ENCODE measurements around the gene LSP1.
A peak's percentile ranks its signal among the peaks of the same experiment; 100 is the strongest.
"Not testable (repeated sequence)": the region's sequence is repeated elsewhere in the genome, so short reads cannot be mapped to it uniquely, and the experiment has no call there.

LSP1 gene

DNA sequence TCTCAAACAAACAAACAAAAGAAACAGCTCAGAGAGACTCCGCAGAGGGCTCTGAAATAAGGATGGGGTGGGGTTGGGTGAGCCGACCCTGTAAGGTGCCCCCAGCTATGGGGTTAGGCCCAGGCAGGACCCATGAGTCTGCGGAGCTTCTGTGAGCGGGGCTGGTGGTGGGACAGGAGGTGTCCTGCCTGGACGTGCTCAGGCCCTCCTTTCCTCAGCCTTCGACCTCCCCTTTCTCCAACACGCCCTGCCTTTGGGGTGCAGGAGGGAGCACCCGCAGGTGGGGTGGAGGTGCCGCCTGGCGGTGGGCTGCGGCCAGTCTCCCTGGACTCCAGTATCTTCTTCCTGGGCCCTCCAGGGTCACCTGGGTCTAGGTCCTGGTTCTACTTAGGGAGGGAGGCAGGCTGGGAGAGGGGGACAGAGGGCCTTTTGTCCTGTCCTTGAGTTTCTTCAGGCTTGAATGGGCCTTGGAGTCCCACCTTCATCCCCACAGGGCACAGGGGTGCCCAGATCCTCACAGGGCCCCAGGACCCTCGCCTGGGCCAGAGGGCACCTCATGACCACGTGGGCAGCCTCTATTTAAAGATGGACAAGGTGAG is 26.6 kb downstream of the LSP1 start:
- DNase-seq: peak; percentile 3

DNA sequence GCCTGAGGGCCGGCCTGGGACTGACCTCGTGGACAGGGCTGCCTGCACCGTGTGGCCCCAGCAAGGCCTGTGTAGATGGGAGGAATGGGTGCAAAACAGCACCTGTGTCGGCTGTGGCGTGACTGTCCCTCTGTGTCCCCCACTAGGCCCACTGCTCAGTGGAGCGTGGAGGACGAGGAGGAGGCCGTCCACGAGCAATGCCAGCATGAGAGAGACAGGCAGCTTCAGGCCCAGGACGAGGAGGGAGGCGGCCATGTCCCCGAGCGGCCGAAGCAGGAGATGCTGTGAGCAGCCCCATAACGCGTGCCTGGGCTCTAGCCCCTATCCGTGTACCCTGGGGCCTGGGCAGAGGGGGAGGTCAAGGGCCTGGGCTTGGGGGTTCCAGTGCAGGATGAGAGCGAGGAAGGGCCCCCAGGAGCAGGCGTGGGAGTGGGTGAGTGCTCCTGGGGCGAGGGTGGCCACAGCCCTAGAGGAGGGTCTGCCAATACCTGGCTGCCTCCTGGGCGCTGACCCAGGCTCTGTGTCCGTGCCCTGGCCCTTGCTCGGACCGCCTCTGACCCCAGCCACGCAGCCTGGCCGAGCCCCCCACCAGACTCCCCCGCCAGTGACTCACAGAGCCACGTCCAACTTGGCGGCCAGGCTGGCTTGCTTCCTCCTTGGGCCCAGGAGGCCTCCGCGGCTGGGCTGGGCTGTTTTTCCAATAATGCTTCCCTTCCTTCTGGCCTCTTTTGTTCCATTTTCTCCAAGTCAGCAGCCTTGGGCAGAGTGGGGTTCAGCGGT is 27.2 kb downstream of the LSP1 start:
- peak; percentile 2 for DNase-seq

DNA sequence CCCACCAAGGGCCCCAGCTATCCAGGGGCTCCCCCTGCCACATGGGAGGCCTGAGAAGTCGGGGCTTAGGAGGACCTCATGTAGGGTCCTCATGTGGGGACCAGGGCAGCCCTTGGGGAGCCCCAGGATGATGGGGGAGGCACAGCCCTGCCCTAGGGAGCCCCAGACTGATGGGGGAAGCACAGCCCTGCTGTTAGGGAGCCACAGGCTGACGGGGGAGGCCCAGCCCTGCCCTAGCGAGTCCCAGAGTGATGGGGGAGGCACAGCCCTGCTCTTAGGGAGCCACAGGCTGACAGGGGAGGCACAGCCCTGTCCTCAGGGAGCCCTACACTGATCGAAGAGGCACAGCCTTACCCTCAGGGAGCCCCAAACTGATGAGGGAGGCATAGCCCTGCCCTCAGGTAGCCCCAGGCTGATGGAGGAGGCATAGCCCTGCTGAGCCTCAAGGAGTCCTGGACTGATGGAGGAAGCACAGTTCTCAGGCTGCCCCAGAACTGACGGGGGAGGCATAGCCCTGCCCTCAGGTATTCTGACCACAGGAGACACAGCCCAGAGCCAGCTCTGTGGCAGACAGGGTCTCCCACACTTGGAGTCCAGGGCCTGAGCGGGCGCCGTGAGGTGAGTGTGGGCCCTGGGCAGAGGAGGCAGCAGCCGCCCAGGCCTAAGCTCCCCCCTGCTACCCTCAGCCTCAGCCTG is 28.0 kb downstream of the LSP1 start:
- peak; percentile 3 for DNase-seq

DNA sequence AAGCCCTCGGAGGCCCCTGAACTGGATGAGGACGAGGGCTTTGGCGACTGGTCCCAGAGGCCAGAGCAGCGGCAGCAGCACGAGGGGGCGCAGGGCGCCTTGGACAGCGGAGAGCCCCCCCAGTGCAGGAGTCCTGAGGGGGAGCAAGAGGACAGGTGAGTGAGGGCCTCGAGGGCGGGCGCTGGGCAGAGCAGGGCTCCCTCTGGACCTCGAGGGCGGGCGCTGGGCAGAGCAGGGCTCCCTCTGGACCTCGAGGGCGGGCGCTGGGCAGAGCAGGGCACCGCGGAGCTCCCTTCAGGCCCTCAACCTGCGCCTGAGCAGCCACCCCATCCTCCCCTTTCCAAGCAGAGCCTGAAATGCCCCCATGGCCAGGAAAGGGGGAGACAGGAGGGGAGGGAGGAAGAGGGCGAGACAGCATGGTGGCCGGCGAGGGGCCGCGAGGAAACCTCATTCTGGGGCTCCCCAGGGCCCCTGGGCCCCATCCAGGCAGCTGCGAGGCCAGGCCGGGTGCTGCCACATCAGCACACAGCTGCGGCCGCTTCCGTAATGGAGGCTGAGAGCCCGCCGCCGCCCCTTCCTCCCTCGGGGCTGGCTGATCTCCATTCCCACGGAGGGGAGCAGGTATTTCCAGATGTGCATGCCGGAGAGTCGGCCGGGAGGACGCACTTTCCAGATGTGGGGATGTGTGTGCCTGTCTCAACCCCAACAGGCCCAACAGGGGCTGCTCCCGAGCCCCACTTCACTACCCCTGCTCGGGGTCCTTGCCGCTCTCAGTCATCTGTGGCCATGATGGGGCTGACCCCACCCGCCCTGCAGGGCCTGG is 28.8 kb downstream of the LSP1 start:
- peak; percentile 6 for DNase-seq

DNA sequence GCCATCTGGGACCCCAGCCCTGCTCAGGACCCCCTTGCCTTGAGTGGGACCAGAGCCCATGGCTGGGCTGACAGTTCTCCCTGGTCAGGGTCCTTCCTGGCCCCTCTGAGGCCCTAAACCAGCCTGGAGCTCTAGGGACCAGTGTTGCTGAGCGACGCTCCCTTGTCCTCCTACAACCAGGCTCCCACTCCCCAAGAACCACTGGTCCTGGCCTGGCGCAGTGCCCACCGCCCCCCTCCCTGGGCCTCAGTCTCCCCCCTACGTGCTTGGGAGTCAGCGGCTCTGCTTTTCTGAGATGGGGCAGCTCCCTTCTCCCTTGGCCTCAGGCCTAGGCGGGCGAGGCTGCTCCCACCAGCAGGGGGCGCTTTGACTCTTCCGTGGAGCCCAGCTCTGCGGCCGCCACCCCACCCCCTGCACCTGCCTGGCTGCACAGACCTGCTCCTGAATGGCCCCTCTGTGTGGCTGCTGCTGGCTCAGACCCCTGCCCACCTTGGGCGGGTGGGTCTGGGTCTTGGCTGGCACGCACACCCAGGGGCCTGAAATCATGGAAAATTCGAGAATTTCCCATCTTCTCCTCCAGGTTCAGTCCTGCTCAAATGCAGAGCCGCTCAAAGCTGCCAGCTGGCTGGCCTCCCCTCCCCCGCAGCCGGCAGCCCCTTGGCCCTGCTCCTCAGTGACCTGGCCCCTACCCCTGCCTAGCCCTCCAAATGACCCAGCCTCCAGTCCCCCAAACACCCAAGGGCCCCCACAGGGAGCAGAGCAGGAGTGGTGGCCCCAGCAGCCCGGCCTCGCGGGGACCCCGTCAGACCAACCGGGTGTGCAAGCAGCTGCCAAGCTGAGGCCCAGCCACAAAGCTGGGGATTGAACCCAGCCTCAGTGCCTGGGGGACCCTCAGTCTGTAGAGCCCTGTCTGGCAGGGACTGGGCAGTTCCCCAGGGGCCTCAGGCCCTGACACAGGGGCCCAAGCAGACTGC is 29.7 kb downstream of the LSP1 start:
- DNase-seq: peak; percentile 80

DNA sequence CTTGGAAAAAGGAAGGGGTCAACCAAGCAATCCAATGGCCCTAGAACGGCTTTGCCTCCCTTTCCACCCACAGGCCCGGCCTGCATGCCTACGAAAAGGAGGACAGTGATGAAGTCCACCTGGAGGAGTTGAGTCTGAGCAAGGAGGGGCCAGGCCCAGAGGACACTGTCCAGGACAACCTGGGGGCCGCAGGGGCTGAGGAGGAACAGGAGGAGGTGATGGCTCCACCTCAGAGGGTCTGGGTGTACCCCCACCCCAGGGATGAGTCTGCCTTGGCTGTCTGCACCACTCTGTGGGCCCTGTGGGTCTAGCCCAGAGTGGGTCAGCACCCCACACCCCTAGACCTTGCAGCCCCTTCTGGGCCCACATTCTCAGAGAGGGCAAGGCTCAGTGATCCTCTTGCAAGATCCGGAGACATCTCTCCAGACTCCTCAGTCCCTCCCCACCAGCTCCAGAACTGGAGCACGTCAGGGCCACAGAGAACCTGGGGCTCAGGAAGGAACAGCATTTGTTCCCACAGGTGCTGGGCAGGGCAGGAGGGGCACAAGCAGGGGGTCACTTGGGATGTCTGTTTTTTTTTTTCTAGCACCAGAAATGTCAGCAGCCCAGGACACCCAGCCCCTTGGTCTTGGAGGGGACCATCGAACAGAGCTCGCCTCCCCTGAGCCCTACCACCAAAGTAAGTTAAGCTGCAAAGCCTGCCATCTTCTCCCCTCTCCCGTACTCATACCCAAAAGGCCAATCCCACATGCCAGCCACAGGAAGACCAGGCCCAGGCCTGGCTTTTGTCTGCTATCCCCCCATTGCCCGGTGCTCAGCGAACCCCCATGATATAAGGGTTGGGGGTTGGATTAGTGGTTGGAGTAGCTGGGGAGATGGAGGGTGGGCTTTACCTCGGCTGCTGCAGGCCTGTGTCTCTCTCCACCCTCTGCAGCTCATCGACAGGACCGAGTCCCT is 30.7 kb downstream of the LSP1 start:
- DNase-seq: peak; percentile 2

DNA sequence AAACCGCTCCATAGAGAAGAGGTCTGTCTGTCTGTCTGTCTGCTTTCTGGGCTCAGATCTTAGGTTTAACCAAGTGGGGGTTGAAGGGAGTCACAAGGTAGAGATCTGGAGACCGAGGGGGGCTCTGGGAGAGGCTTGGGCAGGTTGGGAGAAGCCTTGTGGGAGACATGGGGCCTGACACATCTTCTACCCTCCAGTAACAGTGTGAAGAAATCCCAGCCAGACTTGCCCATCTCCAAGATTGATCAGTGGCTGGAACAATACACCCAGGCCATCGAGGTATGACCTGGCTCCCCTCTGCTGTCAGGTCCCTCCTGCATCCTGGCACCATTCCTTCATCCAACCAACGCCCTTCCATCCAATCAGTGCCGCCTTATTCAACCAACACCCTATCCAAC is 31.4 kb downstream of the LSP1 start:
- no peak for DNase-seq

DNA sequence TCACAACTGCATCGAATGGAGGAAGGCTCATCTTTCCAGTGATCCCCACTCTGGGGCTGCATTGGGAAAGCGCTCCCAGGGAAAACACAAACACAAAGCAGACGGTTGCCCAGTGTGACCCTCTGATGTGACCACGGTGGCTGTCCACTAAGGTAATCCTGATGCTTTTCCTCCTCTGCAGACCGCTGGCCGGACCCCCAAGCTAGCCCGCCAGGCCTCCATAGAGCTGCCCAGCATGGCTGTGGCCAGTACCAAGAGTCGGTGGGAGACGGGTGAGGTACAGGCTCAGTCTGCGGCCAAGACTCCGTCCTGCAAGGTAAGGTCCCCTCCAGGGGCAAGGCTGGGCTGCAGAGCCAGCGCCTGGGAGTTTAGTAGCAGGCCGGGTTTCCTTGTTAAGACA is 33.7 kb downstream of the LSP1 start:
- not testable (repeated sequence) for DNase-seq

DNA sequence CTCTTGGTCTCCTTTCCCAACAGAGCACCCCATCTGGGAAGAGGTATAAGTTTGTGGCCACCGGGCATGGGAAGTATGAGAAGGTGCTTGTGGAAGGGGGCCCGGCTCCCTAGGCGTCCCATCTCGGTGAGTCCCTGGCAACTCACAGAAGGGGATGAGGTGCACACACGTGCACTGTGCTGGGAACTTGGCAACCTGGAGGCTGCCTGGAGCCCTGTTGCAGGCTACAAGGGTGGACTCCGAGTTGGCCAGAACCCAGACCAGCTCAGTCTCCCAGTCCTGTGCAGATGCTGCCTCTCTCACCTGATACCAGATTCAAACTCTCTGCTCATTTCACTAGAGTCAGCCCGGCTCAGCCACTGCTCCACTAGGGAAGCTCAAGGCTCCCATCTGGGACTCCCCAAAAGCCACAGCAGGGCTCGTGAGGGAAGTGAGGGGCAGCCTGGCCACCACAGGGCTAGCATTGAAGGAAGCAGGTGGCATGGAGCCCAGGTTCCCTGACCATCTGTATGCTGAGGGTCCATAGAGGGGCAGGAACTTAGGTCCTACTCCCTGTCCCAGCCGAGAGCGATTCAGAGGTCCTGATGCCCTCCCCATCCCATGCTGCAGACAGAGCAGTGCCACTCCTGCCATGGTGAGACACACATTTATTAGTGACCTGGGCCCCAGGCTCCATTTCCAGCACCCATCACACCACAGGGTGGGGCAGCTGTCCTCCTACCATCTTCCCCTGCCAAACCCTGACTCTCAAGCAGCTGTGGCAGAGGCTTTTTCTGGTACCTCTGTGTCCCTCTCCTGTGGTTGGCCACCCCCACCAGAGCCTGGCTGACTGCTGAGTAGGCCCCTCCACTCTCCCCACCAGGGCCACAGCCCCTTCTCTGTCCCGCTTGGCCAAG is 34.8 kb downstream of the LSP1 start:
- DNase-seq: no peak

DNA sequence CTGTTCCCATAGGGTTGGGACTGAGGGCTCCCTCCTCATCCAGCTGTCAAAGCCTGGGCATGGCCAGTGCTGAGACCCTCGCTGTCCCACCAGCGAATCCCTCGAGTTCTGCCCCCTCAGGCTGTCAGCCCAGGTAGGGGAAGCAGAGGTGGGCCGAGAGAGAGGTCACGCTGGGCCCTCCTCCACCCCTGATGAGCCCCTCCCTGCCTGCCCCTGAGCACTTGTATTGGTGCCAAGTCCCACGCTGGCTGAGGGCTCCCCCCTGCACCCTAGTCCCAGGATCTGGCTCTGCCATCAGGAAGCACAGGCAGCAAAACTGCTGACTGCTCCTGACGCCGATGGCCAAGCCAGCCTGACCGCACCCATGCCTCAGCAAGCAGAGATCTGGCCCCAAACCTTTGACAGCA is 35.5 kb downstream of the LSP1 start:
- no peak for DNase-seq

DNA sequence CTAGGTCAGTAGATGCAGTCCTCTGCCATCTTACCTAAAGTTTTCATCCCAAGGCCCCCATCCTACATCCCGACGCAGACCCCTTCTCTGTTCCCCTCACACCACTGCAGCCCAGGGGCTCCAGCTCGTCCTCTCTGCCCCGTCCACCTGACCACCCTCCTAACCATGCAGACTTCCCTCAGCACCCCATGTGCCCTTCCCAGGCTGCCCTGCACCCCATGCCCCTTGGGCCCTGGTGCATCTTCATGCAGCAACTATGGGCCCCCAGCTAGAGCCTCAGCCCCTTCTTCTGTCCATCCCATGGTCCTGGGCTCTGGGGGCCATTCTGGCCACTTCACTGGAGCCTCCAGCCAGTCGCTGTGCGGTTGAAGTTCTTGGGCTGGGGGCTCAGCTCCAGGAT is 35.9 kb downstream of the LSP1 start:
- no peak for DNase-seq

DNA sequence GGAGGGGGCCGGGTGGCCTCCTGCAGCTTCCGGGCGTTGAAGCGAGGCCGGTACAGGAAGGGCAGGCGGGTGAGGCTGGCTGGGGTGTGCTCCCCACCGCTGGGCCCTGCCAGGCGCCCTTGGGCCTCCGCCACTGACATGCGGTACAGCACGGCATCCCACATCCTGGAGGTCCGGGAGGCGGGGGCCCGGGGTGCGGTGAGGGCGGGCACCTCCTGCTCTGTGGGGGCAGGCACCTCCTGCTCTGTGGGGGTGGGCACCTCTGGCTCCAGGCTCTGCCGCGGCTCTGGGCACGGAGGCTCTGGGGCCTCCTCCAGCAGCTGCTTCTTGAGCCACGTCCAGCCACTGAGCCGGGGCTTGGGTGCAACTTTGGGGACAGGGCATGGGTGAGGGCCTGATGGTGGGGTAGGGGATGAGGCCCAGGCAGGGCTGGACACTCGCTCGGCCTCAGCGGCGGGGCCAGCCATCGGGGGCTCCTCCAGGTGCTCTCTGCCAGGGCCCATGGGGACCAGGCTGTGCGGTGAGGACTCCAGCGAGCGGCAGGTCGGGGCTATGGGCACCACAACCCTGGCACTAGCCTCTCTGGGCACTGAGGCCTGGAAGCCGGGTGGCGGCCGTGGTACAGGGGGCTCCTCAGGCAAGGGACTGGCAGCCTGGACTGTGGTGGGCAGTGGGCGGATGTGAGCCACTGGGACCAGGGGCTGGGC is 36.5 kb downstream of the LSP1 start:
- DNase-seq: peak; percentile 89

DNA sequence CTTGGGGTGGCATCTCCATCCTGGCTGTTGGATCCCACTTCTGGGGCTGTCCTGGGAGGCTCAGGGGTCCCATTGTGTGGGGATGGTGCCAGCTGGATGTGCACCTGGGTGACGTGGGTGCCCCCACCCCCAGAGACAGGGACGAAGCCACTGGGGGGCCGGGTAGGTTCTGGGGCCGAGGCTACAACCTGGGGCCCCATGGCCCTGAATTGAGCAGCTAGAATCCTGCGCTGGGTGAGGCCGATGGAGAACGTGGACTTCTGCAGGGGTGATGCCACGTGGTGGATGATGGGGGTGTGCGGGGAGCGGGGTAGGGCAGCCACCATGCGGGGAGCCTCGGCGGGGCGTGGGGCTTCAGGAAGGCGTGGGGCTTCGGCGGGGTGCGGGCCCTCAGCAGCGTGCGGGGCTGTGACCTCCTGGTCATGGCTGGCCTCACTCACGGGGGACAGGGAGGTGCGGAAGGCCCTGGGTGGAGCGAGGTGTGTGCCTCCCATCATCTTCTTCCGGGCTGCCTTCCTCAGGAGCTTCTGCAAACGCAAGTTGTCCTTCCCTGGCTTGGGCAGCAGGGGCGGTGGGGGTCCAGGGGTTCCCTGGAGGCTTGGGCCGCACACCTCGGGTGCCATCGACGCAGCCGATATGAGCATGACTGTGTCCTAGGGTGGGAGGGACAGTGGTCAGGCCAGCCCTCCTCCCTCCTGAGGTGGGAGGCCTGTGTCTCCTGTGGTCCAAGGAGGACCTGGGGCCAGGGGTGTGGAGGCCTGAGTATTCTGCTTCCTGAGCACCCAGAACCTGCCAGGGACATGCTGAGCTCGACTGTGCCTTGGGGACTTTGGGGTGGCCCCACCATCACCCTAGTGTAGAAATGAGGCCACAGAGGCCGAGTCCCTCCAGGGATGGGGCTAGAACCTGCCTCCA is 37.3 kb downstream of the LSP1 start:
- DNase-seq: no peak

DNA sequence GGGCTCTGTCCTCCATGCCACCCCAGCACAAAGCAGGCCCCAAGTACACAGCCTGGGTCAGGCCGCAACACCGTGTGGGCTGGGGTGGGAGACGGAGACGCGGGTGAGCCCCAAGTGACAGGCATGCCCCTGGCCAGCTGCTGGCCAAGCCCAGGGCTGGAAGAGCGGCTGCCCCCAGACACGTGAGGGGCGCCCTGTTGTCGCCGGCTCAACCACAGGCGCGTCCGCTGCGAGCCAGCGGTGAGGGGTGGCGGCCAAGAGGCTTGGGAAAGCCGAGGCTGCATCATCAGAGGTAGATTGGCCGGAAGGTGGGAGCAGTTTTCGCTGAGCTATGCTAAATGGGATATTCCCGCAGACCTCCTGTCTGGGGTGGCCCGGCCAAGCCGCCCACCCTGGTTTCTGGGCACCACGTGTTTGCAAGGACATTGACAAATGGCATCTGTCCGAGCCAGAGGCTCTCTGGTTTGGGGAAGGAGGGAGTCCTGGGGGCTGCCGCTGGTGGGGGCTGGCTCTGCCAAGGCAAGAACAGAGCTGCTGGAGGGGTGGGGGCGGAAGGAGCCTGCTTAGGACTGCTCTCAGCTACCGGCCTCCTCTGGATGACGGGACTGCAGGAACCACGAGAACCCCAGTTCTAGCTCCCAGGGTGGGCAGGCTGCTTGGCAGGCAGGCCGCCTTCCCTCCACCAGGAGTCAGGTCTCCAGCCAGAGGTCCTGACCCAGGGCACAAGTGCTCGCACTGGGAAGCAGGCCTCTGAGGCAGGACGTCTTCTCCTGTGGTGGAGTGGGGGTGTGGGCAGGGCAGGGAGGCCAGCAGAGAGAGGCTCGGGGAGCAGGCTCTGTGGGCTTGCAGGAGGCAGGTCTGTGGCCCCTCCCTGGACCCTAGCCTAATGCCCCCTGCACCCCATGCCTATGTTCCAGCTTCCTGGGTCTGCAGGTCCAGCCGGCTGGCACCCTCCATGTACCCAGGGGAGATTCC is 38.3 kb downstream of the LSP1 start:
- no peak for DNase-seq

DNA sequence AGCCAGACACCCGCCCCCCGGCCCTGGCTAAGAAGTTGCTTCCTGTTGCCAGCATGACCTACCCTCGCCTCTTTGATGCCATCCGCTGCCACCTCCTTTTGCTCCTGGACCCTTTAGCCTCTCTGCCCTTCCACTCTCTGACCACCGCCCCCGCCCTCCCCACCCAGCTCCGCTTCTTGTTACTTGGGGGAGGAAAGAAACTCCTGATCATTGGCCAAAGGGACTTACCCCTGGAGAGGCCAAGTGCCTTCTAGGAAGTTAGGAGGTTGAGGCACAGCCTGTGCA is 38.9 kb downstream of the LSP1 start, which contains the start of gene PRR33:
Gene PRR33 (minus strand): TSS at position 65 of the 285 bp plus-strand sequence. CDS start 1,311 bp downstream, outside the sequence.
- no peak for DNase-seq

DNA sequence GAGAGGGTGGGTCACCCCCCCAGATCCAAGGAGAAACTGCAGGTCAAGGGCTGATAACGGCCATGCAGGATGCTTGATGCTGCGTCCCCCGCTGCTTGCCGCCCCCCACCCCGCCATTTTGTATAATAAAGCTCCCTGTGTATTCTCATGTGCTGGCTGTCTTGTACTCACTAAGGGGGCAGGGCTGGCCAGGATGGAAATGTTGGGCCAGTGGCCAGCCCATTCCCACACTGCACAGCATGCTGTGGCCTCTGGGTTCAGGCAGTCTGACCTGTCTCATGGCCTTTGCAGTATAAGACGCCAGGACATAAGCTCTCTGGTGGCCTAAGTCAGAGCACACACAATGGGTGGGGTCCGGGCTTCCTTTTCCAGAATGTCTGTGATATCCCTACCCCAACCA is 39.2 kb downstream of the LSP1 start:
- DNase-seq: no peak

DNA sequence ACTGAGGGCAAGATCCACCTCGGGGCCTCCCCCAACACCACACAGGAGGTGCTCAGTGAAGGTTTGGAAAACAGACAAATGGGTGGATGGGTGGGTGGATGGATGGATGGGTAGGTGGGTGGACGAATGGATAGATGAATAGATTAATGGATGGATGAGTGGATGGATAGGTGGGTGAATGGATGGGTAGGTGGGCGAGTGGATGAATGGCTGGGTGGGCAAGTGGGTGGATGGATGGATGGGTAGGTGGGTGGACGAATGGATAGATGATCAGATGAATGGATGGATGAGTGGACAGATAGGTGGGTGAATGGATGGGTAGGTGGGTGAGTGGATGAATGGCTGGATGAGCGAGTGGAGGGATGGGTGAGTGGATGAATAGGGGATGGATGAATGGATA is 39.7 kb downstream of the LSP1 start:
- DNase-seq: no peak

Measured in activated gamma-delta T cell treated with Interleukin-2 at 50 U/mL for 16 hours (primary cell).